Astrocyte of the spinal cord (primary cell): ENCODE measurements around the gene KLHL25.

ENCODE experiments used
- DNase-seq: peaks from one replicate; pipeline ENCODE4 v3.0.0; 2011; ENCODE audit warnings: low read depth, low spot score
- H3K4me3 ChIP-seq: 2 replicates; pipeline ENCODE4 v1.5.1; 2011; ENCODE audit warnings: low read depth, mild to moderate bottlenecking, low read length, moderate library complexity
- CTCF ChIP-seq: IDR thresholded peaks from 2 replicates; pipeline ENCODE4 v1.5.1; 2012; ENCODE audit warnings: low read depth, mild to moderate bottlenecking, low read length, inconsistent platforms
- in situ Hi-C: cut with HindIII; loops from 2 replicates; pipeline ENCODE4 v1.10.0; 2017; ENCODE audit warnings: low sequenced_read_pairs

Gene KLHL25

DNA sequence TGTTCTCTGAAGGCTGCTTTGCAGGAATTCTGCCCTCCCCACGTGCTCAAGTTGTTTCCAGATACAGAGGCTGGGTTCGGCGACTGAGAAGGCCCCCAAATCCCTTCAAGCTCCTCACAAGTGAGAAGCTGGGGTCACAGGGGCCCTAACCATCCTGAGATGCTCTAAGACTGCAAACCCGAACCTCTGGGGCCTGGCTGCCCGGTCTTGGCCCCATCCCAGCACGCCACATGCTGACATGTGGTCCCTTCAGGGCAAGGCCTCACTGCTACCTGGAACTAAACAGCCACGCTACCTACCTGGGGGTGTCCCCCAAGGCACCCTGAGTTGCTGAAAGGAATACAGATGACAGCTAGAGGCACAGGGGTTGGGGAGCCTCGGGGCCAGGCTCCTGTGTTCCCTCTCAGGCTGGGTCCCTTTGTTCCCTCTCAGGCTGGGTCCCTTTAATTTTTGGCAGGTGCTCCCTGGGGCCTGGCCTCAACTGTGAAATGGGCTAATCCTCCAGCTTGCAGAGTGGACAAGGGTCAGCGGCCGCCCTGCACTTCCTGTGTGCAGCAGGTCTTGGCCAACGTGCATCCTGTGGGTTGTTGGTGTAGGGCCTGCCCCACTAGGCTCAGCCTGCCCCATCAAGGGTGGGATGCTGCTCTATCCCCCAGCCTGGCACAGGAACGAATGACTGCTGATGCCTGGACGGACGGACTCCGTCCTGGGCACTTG, 32.5 kb downstream of the KLHL25 start:
- in situ Hi-C loops: no loop called here
- DNase-seq: no peak
- H3K4me3 ChIP-seq: no peak overlapping the region
- TF ChIP-seq CTCF: no peak

- peak; percentile 71 for DNase-seq
- H3K4me3 ChIP-seq: no peak overlapping the region
- no peak for TF ChIP-seq CTCF
- in situ Hi-C loops: no loop called here
Observed at GRCh38 chr15:85761635-85762034, 33.1 kb downstream of the KLHL25 start.

DNA sequence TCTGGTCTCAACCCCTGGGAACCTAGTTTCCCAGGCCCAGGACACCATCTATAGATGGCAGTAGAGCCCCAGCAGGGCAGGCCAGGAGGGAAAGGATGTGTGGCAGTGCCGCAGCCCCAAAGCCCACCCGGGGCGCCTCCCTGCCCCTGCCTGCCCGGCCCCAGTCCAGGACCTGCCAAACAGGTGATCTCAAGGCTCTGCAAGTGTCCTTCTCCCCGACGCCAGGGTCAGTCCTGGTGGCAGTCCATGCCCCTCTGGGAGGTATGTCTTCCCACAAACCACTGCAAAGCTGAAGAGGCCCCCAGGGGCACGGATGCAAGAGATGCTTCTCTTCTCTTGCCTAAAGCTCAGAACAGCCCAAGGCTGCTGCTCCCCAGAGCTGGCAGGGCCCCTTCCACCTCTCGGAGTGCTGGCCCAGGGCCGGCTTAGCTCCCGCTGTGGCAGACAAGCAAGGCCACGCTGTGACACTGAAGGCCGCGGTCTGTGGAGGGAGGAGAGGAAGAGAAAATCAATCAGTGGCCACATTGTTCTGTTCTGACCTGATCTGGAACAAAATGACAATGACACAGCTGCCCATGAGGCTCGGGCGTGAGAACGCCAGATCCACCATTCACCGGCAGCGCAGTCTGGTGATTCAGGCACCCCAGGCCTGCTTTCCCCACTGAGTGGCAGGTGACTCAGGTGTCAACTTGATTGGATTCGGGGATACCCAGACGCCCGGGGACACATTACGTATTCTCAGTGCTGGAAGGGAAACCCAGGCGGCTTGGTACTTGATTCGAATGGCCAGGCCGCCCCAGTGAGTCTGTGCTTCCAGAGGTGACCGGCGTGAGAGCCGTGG, 34.0 kb downstream of the KLHL25 start:
- in situ Hi-C loops: no loop called here
- DNase-seq: no peak
- TF ChIP-seq CTCF: peak; percentile 39

DNA sequence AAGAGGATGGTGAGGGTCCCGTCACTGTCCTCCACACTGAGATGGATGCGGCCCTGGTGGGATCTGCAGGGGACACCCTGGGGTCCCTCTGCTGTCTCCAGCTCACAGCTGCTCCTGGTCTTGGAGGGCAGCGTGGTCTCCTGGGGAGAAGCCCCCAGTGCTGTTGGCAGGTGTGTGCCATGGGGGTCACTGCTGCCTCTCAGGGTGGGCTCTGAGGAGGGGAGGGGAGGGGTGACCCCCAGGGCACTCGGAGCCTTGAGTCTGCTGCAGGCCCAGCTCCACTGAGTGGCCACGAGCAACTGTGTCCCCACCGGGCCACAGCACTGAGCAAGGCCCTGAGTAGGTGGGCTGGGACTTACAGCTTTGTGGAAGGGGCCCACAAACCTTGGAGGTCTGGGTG, 34.7 kb downstream of the KLHL25 start:
- H3K4me3 ChIP-seq: no peak overlapping the region
- no peak for DNase-seq
- no peak for TF ChIP-seq CTCF
- in situ Hi-C loops: no loop called here

More for the DNA sequence above, 34.0 kb downstream of the KLHL25 start:
- no peak overlapping the region for H3K4me3 ChIP-seq

DNA sequence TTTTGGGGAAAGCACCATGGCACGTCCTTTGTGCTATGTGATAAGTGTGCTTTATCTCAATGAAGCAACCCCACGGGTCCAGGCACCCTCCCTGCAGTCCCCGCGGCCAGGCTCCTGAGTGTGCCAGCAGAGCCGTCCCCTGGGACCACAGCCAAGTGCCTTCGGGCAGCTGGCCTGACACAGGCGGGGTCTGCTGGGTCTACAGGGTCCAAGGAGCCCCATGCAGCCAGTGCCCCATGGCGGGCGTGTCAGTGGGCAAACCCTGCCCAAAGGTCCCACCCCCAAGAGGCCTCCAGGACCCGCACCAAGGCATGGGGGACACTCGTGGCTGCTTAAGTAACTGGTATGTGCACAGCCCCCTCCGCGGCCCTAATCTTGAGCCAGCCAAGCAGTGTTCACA, 35.3 kb downstream of the KLHL25 start:
- in situ Hi-C loops: no loop called here
- no peak for DNase-seq
- H3K4me3 ChIP-seq: no peak overlapping the region
- TF ChIP-seq CTCF: no peak

- no peak for DNase-seq
- no peak overlapping the region for H3K4me3 ChIP-seq
- in situ Hi-C loops: no loop called here
- TF ChIP-seq CTCF: no peak
Observed at GRCh38 chr15:85758655-85758978, 36.1 kb downstream of the KLHL25 start.
